Prostate gland (tissue), 2 donors: ENCODE measurements around the gene ATP6V1F. TPM values are rescaled to one million over a fixed set of nuclear protein-coding genes. Genes with fewer than 3 reads are reported as not detected.
"Not testable (repeated sequence)": the region's sequence is repeated elsewhere in the genome, so short reads cannot be mapped to it uniquely, and the experiment has no call there.

Source experiments
- DNase-seq: peaks from one replicate; pipeline ENCODE4 v3.0.0-alpha.2; 2019; ENCODE audit warnings: low spot score
- H3K27ac ChIP-seq, 2 donors: fragments of 200-600 bp; sonication (generic); 2 replicates each; pipeline ENCODE4 v1.5.1; 2017 to 2019
- H3K27me3 ChIP-seq: fragments of 200-600 bp; sonication (generic); replicated peaks from 2 replicates; pipeline ENCODE4 v1.5.1; 2019; ENCODE audit not compliant: insufficient read depth
- H3K36me3 ChIP-seq, 2 donors: fragments of 200-600 bp; sonication (generic); 1 replicate in 1 of 2; 2 replicates in 1 of 2; pipeline versions ENCODE4 v1.5.1 to v1.8.1; 2017 to 2019
- H3K4me1 ChIP-seq: fragments of 200-600 bp; sonication (generic); replicated peaks from 2 replicates; pipeline ENCODE4 v1.5.1; 2019
- H3K4me3 ChIP-seq, 2 donors: fragments of 200-600 bp; sonication (generic); 2 replicates each; pipeline ENCODE4 v1.5.1; 2017 to 2019
- H3K9me3 ChIP-seq: fragments of 200-600 bp; sonication (generic); 2 replicates; pipeline ENCODE4 v1.5.1; 2017
- CTCF ChIP-seq, 4 experiments: fragments of 200-600 bp in 2 of 4; fragments of 450-650 bp in 2 of 4; sonication (generic) in 2 of 4; IDR thresholded peaks; 1 replicate in 3 of 4; 2 replicates in 1 of 4; pipeline ENCODE4 v1.5.1; 2016 to 2019; ENCODE audit warnings: antibody characterized with exemption in 4 of 4, mild to moderate bottlenecking in 2 of 4, moderate library complexity in 2 of 4
- POLR2A ChIP-seq: fragments of 450-650 bp; IDR thresholded peaks from one replicate; pipeline ENCODE4 v1.6.1; 2016; ENCODE audit warnings: antibody characterized with exemption, mild to moderate bottlenecking
- POLR2AphosphoS5 ChIP-seq: sonication (generic); formaldehyde crosslinking; IDR thresholded peaks from one replicate; pipeline ENCODE4 v1.6.1; 2017; ENCODE audit warnings: antibody characterized with exemption
- WGBS: methylation state at CpG from one replicate; pipeline ENCODE4 v1.1.5; 2018; 5-methylcytosine and 5-hydroxymethylcytosine counted together
- intact Hi-C: fragments of 100-400 bp; cut with DNase I; formaldehyde crosslinking; loops from one replicate; pipeline ENCODE4 v1.14.2; 2022
- total RNA-seq, 2 donors: library from RNA; depleted of rRNA; stranded (reverse); fragments of >200 nt; gene quantifications; one replicate each; pipeline ENCODE4 v1.1.0, GENCODE V29; 2016

ATP6V1F gene
- total RNA-seq, 2 donors from 2014 or later: 116 to 118 TPM

DNA sequence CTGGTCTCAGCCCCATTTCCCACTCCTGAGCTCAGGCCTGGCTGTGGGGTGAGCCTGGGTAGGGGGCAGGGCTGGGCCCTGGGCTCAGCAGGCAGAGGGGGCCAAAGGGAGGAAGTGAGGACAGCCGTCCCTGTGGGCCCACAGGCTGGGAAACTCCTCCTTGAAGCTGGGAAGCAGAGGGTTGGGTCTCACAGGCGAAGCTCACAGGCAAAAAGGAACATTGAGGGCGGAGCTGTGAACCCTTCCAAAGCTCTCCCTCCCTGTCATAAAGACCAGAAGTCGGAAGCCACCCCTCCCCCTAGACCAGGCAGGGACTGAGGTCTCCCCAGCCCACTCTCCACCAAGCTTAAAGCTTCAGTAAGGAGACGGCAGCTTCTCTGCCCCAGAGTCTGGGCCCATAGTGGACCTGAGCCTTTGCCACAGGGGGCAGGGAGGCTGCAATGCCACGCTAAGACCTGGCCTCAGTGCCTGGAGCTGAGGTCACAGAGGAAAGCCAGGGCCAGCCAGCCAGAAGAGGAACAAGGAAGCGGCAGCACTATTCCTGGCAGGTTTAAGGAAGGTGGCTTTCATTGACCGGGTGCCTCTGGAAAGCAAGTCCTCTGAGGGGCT, 48.9 kb downstream of the ATP6V1F start:
- intact Hi-C loops: no loop called here
- Histone ChIP-seq H3K9me3 (no peaks in the 10 kb centered on the region), H3K27ac (no peak overlapping the region), H3K4me3 (no peak overlapping the region), H3K27me3 (peaks cover 15% of the 10 kb centered on the region), H3K36me3 (no peaks in the 10 kb centered on the region), H3K4me1 (no peaks in the 10 kb centered on the region)
- no peak for DNase-seq
- TF ChIP-seq CTCF (IDR thresholded peaks at IDR 0.05): no peak
- TF ChIP-seq POLR2A: no peak
- TF ChIP-seq POLR2AphosphoS5: no peak
- WGBS: 69% methylated on average over 8 of the region's 8 CpGs

DNA sequence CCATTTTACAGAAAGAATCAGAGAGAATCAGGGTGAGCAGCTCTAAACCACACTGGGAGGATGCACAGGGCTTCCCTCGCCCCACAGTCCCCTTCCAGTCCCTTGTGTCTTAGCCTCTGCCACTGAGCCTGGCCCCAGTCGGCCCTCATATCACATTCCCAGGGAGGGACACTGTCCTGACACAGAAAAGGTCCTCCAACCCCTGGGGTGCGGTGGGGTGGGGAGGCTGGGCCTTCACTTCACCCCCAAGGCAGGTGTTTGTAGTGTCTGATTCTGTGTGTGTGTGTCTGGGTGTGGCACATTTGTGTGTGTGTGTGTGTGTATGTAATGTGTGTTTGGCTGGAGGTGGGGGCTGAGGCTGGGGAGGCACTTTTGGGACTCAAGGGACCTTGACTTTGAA, 49.6 kb downstream of the ATP6V1F start:
- no peak for DNase-seq
- WGBS: 92% methylated on average over 3 of the region's 3 CpGs
- H3K27me3 ChIP-seq: peaks cover 16% of the 10 kb centered on the region
- intact Hi-C loops: no loop called here
- H3K36me3 ChIP-seq: no peaks in the 10 kb centered on the region
- H3K27ac ChIP-seq: no peak overlapping the region
- H3K4me1 ChIP-seq: no peaks in the 10 kb centered on the region
- H3K4me3 ChIP-seq: no peak overlapping the region
- H3K9me3 ChIP-seq: no peaks in the 10 kb centered on the region
- no peak for TF ChIP-seq POLR2AphosphoS5
- TF ChIP-seq POLR2A: no peak
- TF ChIP-seq CTCF (IDR thresholded peaks at IDR 0.05): no peak

- not testable (repeated sequence) for DNase-seq
Measured at GRCh38 chr7:128912709-128913495, 50.2 kb downstream of the ATP6V1F start.

GRCh38 chr7:128913870-128914565, 51.4 kb downstream of the ATP6V1F start:
- TF ChIP-seq POLR2AphosphoS5 (no peak), CTCF (IDR thresholded peaks at IDR 0.05) (no peak), POLR2A (no peak)
- Histone ChIP-seq H3K4me1 (no peaks in the 10 kb centered on the region), H3K4me3 (no peak overlapping the region), H3K9me3 (no peaks in the 10 kb centered on the region), H3K36me3 (no peaks in the 10 kb centered on the region), H3K27ac (no peak overlapping the region), H3K27me3 (peaks cover 16% of the 10 kb centered on the region)
- no peak for DNase-seq
- 82% methylated on average over 9 of the region's 10 CpGs for WGBS
- intact Hi-C loops: no loop called here

More at GRCh38 chr7:128912709-128913495, 50.2 kb downstream of the ATP6V1F start:
- H3K27ac ChIP-seq, H3K4me1 ChIP-seq, H3K4me3 ChIP-seq, intact Hi-C loops, H3K36me3 ChIP-seq, H3K9me3 ChIP-seq: not testable (repeated sequence)
- WGBS: 88% methylated on average over 3 of the region's 20 CpGs
- peaks cover 16% of the 10 kb centered on the region for H3K27me3 ChIP-seq

GRCh38 chr7:128914566-128915151, 52.0 kb downstream of the ATP6V1F start:
- Histone ChIP-seq H3K27ac (no peak overlapping the region), H3K36me3 (no peaks in the 10 kb centered on the region), H3K9me3 (no peaks in the 10 kb centered on the region), H3K4me1 (no peaks in the 10 kb centered on the region), H3K27me3 (peaks cover 16% of the 10 kb centered on the region), H3K4me3 (no peak overlapping the region)
- WGBS: 55% methylated on average over 11 of the region's 11 CpGs
- TF ChIP-seq POLR2AphosphoS5 (no peak), CTCF (IDR thresholded peaks at IDR 0.05) (no peak), POLR2A (no peak)
- DNase-seq: no peak
- intact Hi-C loops: no loop called here
